HEK293 (cell line): Measurements from ENCODE around the gene HOXC10.

Experiments used
- CTCF ChIA-PET: fragments of 350-600 bp; formaldehyde crosslinking; extraction: SDS; loops from one replicate; lab custom pipeline; 2021; ENCODE audit warnings: antibody characterized with exemption; lab: Yijun Ruan, JAX
- POLR2A ChIA-PET: fragments of 300-600 bp; formaldehyde crosslinking; extraction: SDS; loops from one replicate; lab custom pipeline; 2020; ENCODE audit warnings: antibody characterized with exemption, inconsistent platforms; lab: Yijun Ruan, JAX
- H3K27ac ChIP-seq: fragments of 200-500 bp; sonication (Bioruptor generic); 2 replicates; pipeline ENCODE4 v1.5.1; 2014; ENCODE audit warnings: low read depth, low read length, control low read depth, inconsistent platforms; ENCODE audit errors: extremely low read depth
- H3K36me3 ChIP-seq, 2 experiments: fragments of 200-500 bp in 1 of 2; sonication (Bioruptor generic) in 1 of 2; 1 replicate in 1 of 2; 2 replicates in 1 of 2; pipeline ENCODE4 v1.5.1; 2014 to 2017; ENCODE audit warnings: inconsistent platforms in 2 of 2, low read length in 2 of 2; ENCODE audit not compliant: control insufficient read depth in 2 of 2, insufficient read depth in 1 of 2
- H3K4me1 ChIP-seq: fragments of 200-500 bp; sonication (Bioruptor generic); 2 replicates; pipeline ENCODE4 v1.5.1; 2014; ENCODE audit warnings: mild to moderate bottlenecking, low read length, inconsistent platforms; ENCODE audit not compliant: control insufficient read depth, insufficient read depth
- H3K4me3 ChIP-seq: 2 replicates; pipeline ENCODE4 v1.5.1; 2011; ENCODE audit warnings: low read depth, mild to moderate bottlenecking, control low read depth, low read length, moderate library complexity
- H3K9me3 ChIP-seq: fragments of 200-500 bp; sonication (Bioruptor generic); 2 replicates; pipeline ENCODE4 v1.5.1; 2014; ENCODE audit warnings: low read depth, low read length, inconsistent platforms; ENCODE audit not compliant: control insufficient read depth, insufficient read depth
- GLIS2 ChIP-seq: fragments of 450-650 bp; formaldehyde crosslinking; IDR thresholded peaks from 2 replicates; pipeline ENCODE4 v1.5.1; 2016; ENCODE audit warnings: missing biosample characterization, missing genetic modification characterization
- HIC1 ChIP-seq: fragments of 450-650 bp; formaldehyde crosslinking; IDR thresholded peaks from 2 replicates; pipeline ENCODE4 v1.5.1; 2016; ENCODE audit warnings: missing biosample characterization, missing genetic modification characterization
- PRDM10 ChIP-seq: fragments of 450-650 bp; formaldehyde crosslinking; IDR thresholded peaks from 2 replicates; pipeline ENCODE4 v1.5.1; 2016; ENCODE audit warnings: missing biosample characterization, missing genetic modification characterization
- PRDM6 ChIP-seq: fragments of 450-650 bp; formaldehyde crosslinking; IDR thresholded peaks from 2 replicates; pipeline ENCODE4 v1.5.1; 2017; ENCODE audit warnings: missing biosample characterization, missing genetic modification characterization
- SCRT1 ChIP-seq: fragments of 450-650 bp; formaldehyde crosslinking; IDR thresholded peaks from 2 replicates; pipeline ENCODE4 v1.5.1; 2016; ENCODE audit warnings: missing biosample characterization, missing genetic modification characterization, borderline replicate concordance
- SP7 ChIP-seq: fragments of 450-650 bp; formaldehyde crosslinking; IDR thresholded peaks from 2 replicates; pipeline ENCODE4 v1.5.1; 2016; ENCODE audit warnings: missing biosample characterization, missing genetic modification characterization
- TRIM28 ChIP-seq: IDR thresholded peaks from 2 replicates; pipeline ENCODE4 v1.6.1; 2011; ENCODE audit warnings: low read length, control low read depth, borderline replicate concordance
- ZBTB10 ChIP-seq: fragments of 450-650 bp; formaldehyde crosslinking; IDR thresholded peaks from 2 replicates; pipeline ENCODE4 v1.5.1; 2016; ENCODE audit warnings: missing biosample characterization, missing genetic modification characterization
- ZBTB20 ChIP-seq: fragments of 450-650 bp; formaldehyde crosslinking; IDR thresholded peaks from 2 replicates; pipeline ENCODE4 v1.5.1; 2016; ENCODE audit warnings: missing biosample characterization, missing genetic modification characterization
- ZFP37 ChIP-seq: fragments of 450-650 bp; formaldehyde crosslinking; IDR thresholded peaks from 2 replicates; pipeline ENCODE4 v1.5.1; 2016; ENCODE audit warnings: missing biosample characterization, missing genetic modification characterization
- ZIC2 ChIP-seq: fragments of 450-650 bp; formaldehyde crosslinking; IDR thresholded peaks from 2 replicates; pipeline ENCODE4 v1.5.1; 2016; ENCODE audit warnings: missing biosample characterization, missing genetic modification characterization
- ZNF10 ChIP-seq: fragments of 450-650 bp; formaldehyde crosslinking; IDR thresholded peaks from 2 replicates; pipeline ENCODE4 v1.5.1; 2017; ENCODE audit warnings: missing biosample characterization, missing genetic modification characterization
- ZNF18 ChIP-seq: fragments of 450-650 bp; formaldehyde crosslinking; IDR thresholded peaks from 2 replicates; pipeline ENCODE4 v1.5.1; 2016; ENCODE audit warnings: missing biosample characterization, missing genetic modification characterization
- ZNF2 ChIP-seq: fragments of 450-650 bp; formaldehyde crosslinking; IDR thresholded peaks from 2 replicates; pipeline ENCODE4 v1.5.1; 2016; ENCODE audit warnings: missing biosample characterization, missing genetic modification characterization
- ZNF24 ChIP-seq: fragments of 450-650 bp; formaldehyde crosslinking; IDR thresholded peaks from 2 replicates; pipeline ENCODE4 v1.5.1; 2016; ENCODE audit warnings: missing biosample characterization, missing genetic modification characterization
- ZNF335 ChIP-seq: fragments of 450-650 bp; formaldehyde crosslinking; conservative IDR thresholded peaks from 2 replicates; pipeline ENCODE4 v1.5.1; 2016; ENCODE audit warnings: missing biosample characterization, missing genetic modification characterization
- ZNF423 ChIP-seq: fragments of 450-650 bp; formaldehyde crosslinking; IDR thresholded peaks from 2 replicates; pipeline ENCODE4 v1.5.1; 2016; ENCODE audit warnings: missing biosample characterization, missing genetic modification characterization
- ZNF488 ChIP-seq: fragments of 450-650 bp; formaldehyde crosslinking; IDR thresholded peaks from 2 replicates; pipeline ENCODE4 v1.5.1; 2016; ENCODE audit warnings: missing biosample characterization, missing genetic modification characterization
- ZNF501 ChIP-seq: fragments of 450-650 bp; formaldehyde crosslinking; IDR thresholded peaks from 2 replicates; pipeline ENCODE4 v1.5.1; 2016; ENCODE audit warnings: missing biosample characterization, missing genetic modification characterization
- ZNF596 ChIP-seq: fragments of 450-650 bp; IDR thresholded peaks from 2 replicates; pipeline ENCODE4 v1.5.0; 2018; ENCODE audit warnings: missing biosample characterization, mild to moderate bottlenecking, missing genetic modification characterization, moderate library complexity
- ZNF600 ChIP-seq: fragments of 450-650 bp; formaldehyde crosslinking; IDR thresholded peaks from 2 replicates; pipeline ENCODE4 v1.5.1; 2016; ENCODE audit warnings: missing biosample characterization, missing genetic modification characterization
- ZNF707 ChIP-seq: fragments of 450-650 bp; formaldehyde crosslinking; IDR thresholded peaks from 2 replicates; pipeline ENCODE4 v1.5.1; 2016; ENCODE audit warnings: missing biosample characterization, missing genetic modification characterization
- ZNF830 ChIP-seq: fragments of 450-650 bp; IDR thresholded peaks from 2 replicates; pipeline ENCODE4 v1.5.0; 2018; ENCODE audit warnings: missing biosample characterization, missing genetic modification characterization, low read depth, mild to moderate bottlenecking, moderate library complexity
- ZXDB ChIP-seq: fragments of 450-650 bp; formaldehyde crosslinking; IDR thresholded peaks from 2 replicates; pipeline ENCODE4 v1.5.1; 2016; ENCODE audit warnings: missing biosample characterization, missing genetic modification characterization

Gene HOXC10

GRCh38 chr12:54036620-54037359 lies 51.8 kb downstream of the HOXC10 start:
- Histone ChIP-seq H3K4me1 (peaks cover 58% of the 10 kb centered on the region), H3K36me3 (peaks cover 3 to 7% of the 10 kb centered on the region in 2 experiments; a peak in 2 of 3 replicates), H3K27ac (peak overlapping the region; percentile 100), H3K4me3 (no peak overlapping the region), H3K9me3 (no peaks in the 10 kb centered on the region)
- ChIA-PET CTCF (interaction anchor here (0.6 to 3.5 kb wide), 8 partner anchors 9 to 178 kb away, joined by 3 to 17 read pairs (median 8); no protein-coding TSS in a partner anchor), POLR2A (interaction anchor here (0.5 to 2.3 kb wide), 4 partner anchors 17 to 165 kb away, joined by 3 to 18 read pairs (median 6); partner anchors contain the start of genes HOXC10 and HOXC4)
- TF ChIP-seq ZIC2 (tag by site-specific recombination) (peak; percentile 94), ZNF18 (tag by site-specific recombination) (0 out of 2 replicates have a peak, but pooled peaks have one; percentile 19), ZNF600 (peak; percentile 98), ZNF488 (tag by site-specific recombination) (no peak), ZBTB20 (peak; percentile 95), TRIM28 (0 out of 2 replicates have a peak, but pooled peaks have one; percentile 0), PRDM6 (tag by site-specific recombination) (peak; percentile 97), HIC1 (tag by site-specific recombination) (peak; percentile 92), ZNF830 (no peak), ZNF501 (tag by site-specific recombination) (peak; percentile 59; the same call in 1 of the 2 replicates), ZBTB10 (tag by site-specific recombination) (no peak; the same call in none of the 2 replicates), ZNF10 (peak; percentile 56), SP7 (tag by site-specific recombination) (peak; percentile 67), ZNF24 (tag by site-specific recombination) (peak; percentile 48; the same call in 1 of the 2 replicates), ZNF596 (tag by site-specific recombination) (peak; percentile 72; the same call in 1 of the 2 replicates), ZFP37 (tag by site-specific recombination) (peak; percentile 43; the same call in 1 of the 2 replicates), SCRT1 (tag by site-specific recombination) (peak; percentile 88), ZNF707 (tag by site-specific recombination) (no peak), GLIS2 (tag by site-specific recombination) (peak; percentile 80), ZNF335 (tag by site-specific recombination) (peak; percentile 97), ZNF2 (peak; percentile 39; the same call in 1 of the 2 replicates), PRDM10 (tag by site-specific recombination) (peak; percentile 96), ZXDB (tag by site-specific recombination) (peak; percentile 10), ZNF423 (tag by site-specific recombination) (peak; percentile 97)
